Spleen (tissue), 11 donors: ENCODE data around the gene BLOC1S5. TPM values are rescaled to one million over a fixed set of nuclear protein-coding genes. Genes with fewer than 3 reads are reported as not detected.

ENCODE experiments used
- DNase-seq: peaks from one replicate; pipeline ENCODE4 v3.0.0-alpha.2; 2020
- H3K27ac ChIP-seq, 8 donors: fragments of 200-600 bp; sonication (generic) in 7 of 8; 1 replicate in 4 of 8; 2 replicates in 4 of 8; pipeline versions ENCODE4 v1.5.0 to v1.8.0; 2016 to 2021; ENCODE audit warnings: inconsistent platforms in 4 of 8, mild to moderate bottlenecking in 4 of 8, moderate library complexity in 1 of 8
- H3K27me3 ChIP-seq, 7 donors: fragments of 200-600 bp; sonication (generic) in 6 of 7; replicated peaks in 1 of 7; 1 replicate in 4 of 7; 2 replicates in 3 of 7; pipeline versions ENCODE4 v1.5.0 to v1.8.0; 2016 to 2021; ENCODE audit warnings: inconsistent platforms in 3 of 7, mild to moderate bottlenecking in 1 of 7
- H3K36me3 ChIP-seq, 6 donors: fragments of 200-600 bp; sonication (generic) in 5 of 6; 1 replicate in 4 of 6; 2 replicates in 2 of 6; pipeline versions ENCODE4 v1.5.0 to v1.8.0; 2016 to 2021; ENCODE audit warnings: inconsistent platforms in 2 of 6
- H3K4me1 ChIP-seq, 6 donors: fragments of 200-600 bp; sonication (generic) in 5 of 6; 1 replicate in 3 of 6; 2 replicates in 3 of 6; pipeline versions ENCODE4 v1.5.0 to v1.8.0; 2016 to 2021; ENCODE audit warnings: inconsistent platforms in 3 of 6
- H3K4me3 ChIP-seq, 8 donors: fragments of 200-600 bp; sonication (generic) in 7 of 8; 1 replicate in 4 of 8; 2 replicates in 4 of 8; pipeline versions ENCODE4 v1.5.0 to v1.8.0; 2016 to 2021; ENCODE audit warnings: inconsistent platforms in 4 of 8, mild to moderate bottlenecking in 4 of 8, moderate library complexity in 2 of 8
- H3K9me3 ChIP-seq, 8 donors: fragments of 200-600 bp; sonication (generic) in 7 of 8; 1 replicate in 4 of 8; 2 replicates in 4 of 8; pipeline versions ENCODE4 v1.5.0 to v1.8.0; 2016 to 2021; ENCODE audit warnings: inconsistent platforms in 4 of 8
- CTCF ChIP-seq, 11 experiments: fragments of 200-600 bp in 7 of 11; fragments of 450-650 bp in 4 of 11; sonication (generic) in 4 of 11; IDR thresholded peaks in 8 of 11; conservative IDR thresholded peaks in 3 of 11; 1 replicate in 7 of 11; 2 replicates in 4 of 11; pipeline versions ENCODE4 v1.4.0 to v1.8.0; 2016 to 2021; ENCODE audit warnings: antibody characterized with exemption in 11 of 11, inconsistent platforms in 4 of 11, mild to moderate bottlenecking in 1 of 11
- POLR2A ChIP-seq, 3 donors: fragments of 450-650 bp; IDR thresholded peaks; one replicate each; pipeline ENCODE4 v1.5.1; 2017; ENCODE audit warnings: antibody characterized with exemption in 3 of 3, mild to moderate bottlenecking in 1 of 3
- POLR2AphosphoS5 ChIP-seq, 3 donors: sonication (generic); formaldehyde crosslinking; IDR thresholded peaks; one replicate each; pipeline ENCODE4 v1.5.1; 2017; ENCODE audit warnings: antibody characterized with exemption in 3 of 3
- WGBS, 5 donors: extraction: QIAGEN DNeasy Blood & Tissue Kit in 3 of 5; methylation state at CpG; one replicate each; pipeline versions ENCODE4 v1.1.5 to v1.1.7; 2013 to 2018; 5-methylcytosine and 5-hydroxymethylcytosine counted together
- intact Hi-C: fragments of 100-400 bp; cut with DNase I; formaldehyde crosslinking; loops from one replicate; pipeline ENCODE4 v1.15.0; 2023; ENCODE audit warnings: low total_unique reads
- polyA plus RNA-seq, 3 donors: library from polyadenylated mRNA; stranded (reverse); fragments of 200-250 nt; gene quantifications; one replicate each; pipeline ENCODE4 v1.2.1, GENCODE V29; 2013
- total RNA-seq, 7 donors: library from RNA; depleted of rRNA in 3 of 7; stranded (reverse); fragments of >200 nt in 3 of 7; fragmentation: NEBNext Ultra II Directional in 4 of 7; extraction: Animal tissue kit (Norgen Biotek cat#: 25700) in 4 of 7; gene quantifications; one replicate each; pipeline versions ENCODE4 v1.1.0 to v1.2.1, GENCODE V29; 2016 to 2021
- donor health status: healthy with polysubstance abuse.
- donor health status: DM: no; HTN: no; CAD: no; lungs with moderate emphysema.
- donor health status: DM: no; HTN: no; CAD: no.
- donor health status: Bipolar disorder and iron deficiency.
- donor health status: healthy.
- donor health status: DM: no; HTN: no; CAD: no.
- donor health status: DM: yes; HTN: yes; CAD: no.

Gene BLOC1S5
- total and polyA plus RNA-seq, 10 donors: 6.6 to 18.0 (median 13.6) TPM

- TF ChIP-seq POLR2AphosphoS5 (IDR thresholded peaks at IDR 0.05) (no peak), POLR2A (IDR thresholded peaks at IDR 0.05) (no peak), CTCF (IDR thresholded peaks at IDR 0.05 in 8 of 11, conservative IDR thresholded peaks at IDR 0.05 in 3 of 11) (no peak)
- Histone ChIP-seq H3K4me3 (no peak overlapping the region), H3K9me3 (peaks cover 0 to 6% (median 4%) of the 10 kb centered on the region in 8 donors), H3K4me1 (peaks cover 0 to 8% (median 3%) of the 10 kb centered on the region in 6 donors), H3K27ac (no peak overlapping the region), H3K27me3 (no peaks in the 10 kb centered on the region), H3K36me3 (no peaks in the 10 kb centered on the region)
- DNase-seq: no peak
- WGBS, 5 donors: 48 to 70% (median 59%) methylated on average over 10 of the region's 10 CpGs
- intact Hi-C loops: no loop called here
These were observed 67.6 kb downstream of the BLOC1S5 start for GRCh38 chr6:7996538-7997111.

- WGBS, 5 donors: 76 to 86% (median 81%) methylated on average over 8 of the region's 8 CpGs
These were observed 70.2 kb downstream of the BLOC1S5 start for GRCh38 chr6:7993952-7994351.

GRCh38 chr6:7993399-7993798 lies 70.8 kb downstream of the BLOC1S5 start:
- no peak overlapping the region for H3K27ac ChIP-seq
- no peak for DNase-seq
- no peak overlapping the region for H3K4me3 ChIP-seq
- no peaks in the 10 kb centered on the region for H3K36me3 ChIP-seq
- TF ChIP-seq CTCF (IDR thresholded peaks at IDR 0.05 in 8 of 11, conservative IDR thresholded peaks at IDR 0.05 in 3 of 11): no peak
- no peak for TF ChIP-seq POLR2A (IDR thresholded peaks at IDR 0.05)
- TF ChIP-seq POLR2AphosphoS5 (IDR thresholded peaks at IDR 0.05): no peak
- H3K4me1 ChIP-seq: peaks cover 0 to 8% (median 3%) of the 10 kb centered on the region in 6 donors
- intact Hi-C loops: loop anchor here (5.0 kb wide), 1 partner anchor 271 kb away; no protein-coding TSS in a partner anchor
- H3K9me3 ChIP-seq: peaks cover 0 to 6% (median 4%) of the 10 kb centered on the region in 8 donors
- no peaks in the 10 kb centered on the region for H3K27me3 ChIP-seq

More at GRCh38 chr6:7993952-7994351, 70.2 kb downstream of the BLOC1S5 start:
- Histone ChIP-seq H3K27me3 (no peaks in the 10 kb centered on the region), H3K27ac (no peak overlapping the region), H3K9me3 (peaks cover 0 to 6% (median 4%) of the 10 kb centered on the region in 8 donors), H3K4me3 (no peak overlapping the region), H3K36me3 (no peaks in the 10 kb centered on the region), H3K4me1 (peaks cover 0 to 8% (median 3%) of the 10 kb centered on the region in 6 donors)
- no peak for TF ChIP-seq CTCF (IDR thresholded peaks at IDR 0.05 in 8 of 11, conservative IDR thresholded peaks at IDR 0.05 in 3 of 11)
- no peak for TF ChIP-seq POLR2AphosphoS5 (IDR thresholded peaks at IDR 0.05)
- TF ChIP-seq POLR2A (IDR thresholded peaks at IDR 0.05): no peak
- no peak for DNase-seq
- intact Hi-C loops: loop anchor here (5.0 kb wide), 1 partner anchor 272 kb away; no protein-coding TSS in a partner anchor

GRCh38 chr6:7992002-7992815 lies 72.0 kb downstream of the BLOC1S5 start:
- TF ChIP-seq POLR2A (IDR thresholded peaks at IDR 0.05) (no peak), POLR2AphosphoS5 (IDR thresholded peaks at IDR 0.05) (no peak), CTCF (IDR thresholded peaks at IDR 0.05 in 8 of 11, conservative IDR thresholded peaks at IDR 0.05 in 3 of 11) (peak; percentile 8 to 70 (median 48))
- H3K27ac ChIP-seq: peak overlapping the region in 2 of 8 donors; percentile 2 to 34
- WGBS, 5 donors: 38 to 64% (median 42%) methylated on average over 7 of the region's 7 CpGs
- peaks cover 0 to 8% (median 3%) of the 10 kb centered on the region in 6 donors for H3K4me1 ChIP-seq
- intact Hi-C loops: loop anchor here (5.0 kb wide), 1 partner anchor 270 kb away; no protein-coding TSS in a partner anchor
- H3K27me3 ChIP-seq: no peaks in the 10 kb centered on the region
- H3K4me3 ChIP-seq: no peak overlapping the region
- DNase-seq: no peak
- H3K9me3 ChIP-seq: peaks cover 0 to 6% (median 4%) of the 10 kb centered on the region in 8 donors
- no peaks in the 10 kb centered on the region for H3K36me3 ChIP-seq
